HuH-7 (cell line): Measurements from ENCODE around the gene CDH10.

Source experiments
- DNase-seq: peaks from one replicate; pipeline ENCODE4 v3.0.0; 2011; ENCODE audit warnings: low spot score

Gene CDH10

GRCh38 chr5:24644761-24645160, at the start of gene CDH10:
CDH10 (minus strand) TSS chr5:24644978; CDS start chr5:24593490, 51,488 bp downstream.
- DNase-seq, result peak; percentile 1

GRCh38 chr5:24693609-24694008, 48.8 kb upstream of the CDH10 start:
- no peak for DNase-seq

- DNase-seq, result no peak
These were observed 46.3 kb upstream of the CDH10 start for GRCh38 chr5:24691074-24691473.

- DNase-seq, result no peak
These were observed 36.3 kb upstream of the CDH10 start for GRCh38 chr5:24681106-24681505.

GRCh38 chr5:24668050-24668449, 23.3 kb upstream of the CDH10 start:
- DNase-seq, result no peak

- no peak for DNase-seq
These were observed 4.8 kb upstream of the CDH10 start for GRCh38 chr5:24649531-24649930.

GRCh38 chr5:24646915-24647314, 2.1 kb upstream of the CDH10 start:
- peak; percentile 0 for DNase-seq

- DNase-seq, result no peak
These were observed 705 bp upstream of the CDH10 start for GRCh38 chr5:24645483-24645882.

- no peak for DNase-seq
These were observed 898 bp downstream of the CDH10 start for GRCh38 chr5:24643880-24644279.

- DNase-seq, result no peak
These were observed 1.6 kb downstream of the CDH10 start for GRCh38 chr5:24643156-24643555.

- peak; percentile 3 for DNase-seq
These were observed 2.8 kb downstream of the CDH10 start for GRCh38 chr5:24642022-24642421.

GRCh38 chr5:24635209-24635608, 9.6 kb downstream of the CDH10 start:
- DNase-seq, result no peak

- peak; percentile 2 for DNase-seq
These were observed 11.0 kb downstream of the CDH10 start for GRCh38 chr5:24633715-24634325.

- DNase-seq, result no peak
These were observed 12.4 kb downstream of the CDH10 start for GRCh38 chr5:24632353-24632752.

GRCh38 chr5:24630918-24631317, 13.9 kb downstream of the CDH10 start:
- DNase-seq, result no peak

GRCh38 chr5:24629798-24630197, 15.0 kb downstream of the CDH10 start:
- no peak for DNase-seq

GRCh38 chr5:24624872-24625271, 19.9 kb downstream of the CDH10 start:
- DNase-seq, result no peak

GRCh38 chr5:24623624-24624023, 21.2 kb downstream of the CDH10 start:
- no peak for DNase-seq

- DNase-seq, result no peak
These were observed 21.7 kb downstream of the CDH10 start for GRCh38 chr5:24623031-24623430.

- no peak for DNase-seq
These were observed 23.0 kb downstream of the CDH10 start for GRCh38 chr5:24621792-24622191.

- DNase-seq, result no peak
These were observed 28.2 kb downstream of the CDH10 start for GRCh38 chr5:24616566-24616965.

GRCh38 chr5:24615159-24615558, 29.6 kb downstream of the CDH10 start:
- no peak for DNase-seq

- no peak for DNase-seq
These were observed 35.1 kb downstream of the CDH10 start for GRCh38 chr5:24609706-24610105.

- DNase-seq, result no peak
These were observed 37.8 kb downstream of the CDH10 start for GRCh38 chr5:24606971-24607370.

GRCh38 chr5:24602188-24602587, 42.6 kb downstream of the CDH10 start:
- DNase-seq, result no peak
